Muscle layer of colon (tissue), 2 donors: ENCODE results near the gene DCDC2.
"Not testable (repeated sequence)": the region's sequence is repeated elsewhere in the genome, so short reads cannot be mapped to it uniquely, and the experiment has no call there.

ENCODE experiments used
- H3K27ac ChIP-seq: one replicate; pipeline ENCODE4 v1.7.0; 2013; ENCODE audit warnings: low read depth, mild to moderate bottlenecking, low read length, moderate library complexity
- H3K27me3 ChIP-seq, 2 donors: one replicate each; pipeline ENCODE4 v1.7.0; 2013; ENCODE audit warnings: low read length in 2 of 2, mild to moderate bottlenecking in 2 of 2; ENCODE audit not compliant: insufficient read depth in 2 of 2, control insufficient read depth in 1 of 2
- H3K36me3 ChIP-seq: one replicate; pipeline ENCODE4 v1.7.0; 2013; ENCODE audit warnings: mild to moderate bottlenecking, low read length; ENCODE audit not compliant: insufficient read depth
- H3K4me1 ChIP-seq: one replicate; pipeline ENCODE4 v1.7.0; 2013; ENCODE audit warnings: mild to moderate bottlenecking, low read length; ENCODE audit not compliant: insufficient read depth
- H3K4me3 ChIP-seq, 2 donors: one replicate each; pipeline ENCODE4 v1.7.0; 2013; ENCODE audit warnings: low read length in 2 of 2, low read depth in 1 of 2, mild to moderate bottlenecking in 1 of 2, moderate library complexity in 1 of 2
- H3K9ac ChIP-seq: one replicate; pipeline ENCODE4 v1.7.0; 2013; ENCODE audit warnings: low read length
- H3K9me3 ChIP-seq: one replicate; pipeline ENCODE4 v1.7.0; 2013; ENCODE audit warnings: mild to moderate bottlenecking, low read length
- donor health status: abdominal sarcoma.
- donor health status: Adenocarcinoma of cecum.

The DCDC2 gene

DNA sequence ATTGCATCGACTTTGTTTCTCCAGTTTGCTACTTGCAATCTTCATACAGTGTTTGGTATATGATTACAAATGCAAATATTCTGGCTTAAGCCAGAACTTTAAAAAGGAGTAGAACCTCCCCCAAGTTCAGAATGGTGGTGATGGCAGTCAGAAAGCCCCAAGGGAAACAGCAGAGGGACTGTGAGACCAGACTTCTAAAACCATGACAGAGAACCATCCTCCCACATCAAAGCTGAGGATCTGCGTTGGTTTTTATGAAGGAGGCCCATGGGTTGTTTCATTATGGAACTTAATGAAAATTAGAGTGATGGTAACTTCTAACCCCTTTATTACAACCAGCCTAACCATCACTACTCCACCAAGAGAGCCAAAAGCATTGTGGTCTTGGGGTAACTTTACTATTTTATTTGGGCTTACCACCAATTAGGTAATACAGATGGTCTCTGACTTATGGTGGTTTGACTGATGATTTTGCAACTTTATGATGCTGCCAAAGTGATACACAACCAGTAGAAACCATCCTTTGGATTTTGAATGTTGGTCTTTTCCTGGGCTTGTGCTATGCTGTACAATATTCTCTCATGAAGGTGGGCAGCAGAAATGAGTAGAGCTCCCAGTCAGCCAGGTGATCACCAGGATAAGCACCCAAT is 34.0 kb upstream of the DCDC2 start:
- Histone ChIP-seq H3K36me3 (no peaks in the 10 kb centered on the region), H3K9ac (no peak overlapping the region), H3K9me3 (no peaks in the 10 kb centered on the region), H3K4me1 (no peaks in the 10 kb centered on the region), H3K27ac (no peak overlapping the region), H3K27me3 (no peaks in the 10 kb centered on the region), H3K4me3 (no peak overlapping the region)

DNA sequence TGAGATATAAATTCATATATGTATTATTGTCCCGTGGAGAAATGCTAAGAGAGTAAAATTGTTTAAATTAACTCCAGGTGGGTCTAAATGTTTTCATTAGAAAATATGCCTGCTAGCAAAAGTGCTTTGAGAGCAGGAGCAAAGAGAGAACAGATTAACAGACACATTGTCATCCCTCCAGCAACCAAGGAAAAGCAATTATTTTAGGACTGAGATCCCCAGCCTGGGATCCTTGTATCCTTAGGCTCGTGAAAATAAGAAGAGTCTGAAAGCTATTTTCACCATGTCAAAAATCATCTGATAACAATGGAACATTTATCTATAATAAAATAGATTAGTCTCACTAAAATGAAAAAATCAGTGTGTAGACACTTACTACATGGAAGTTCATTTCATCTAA is 33.3 kb upstream of the DCDC2 start:
- H3K36me3 ChIP-seq = no peaks in the 10 kb centered on the region
- no peaks in the 10 kb centered on the region for H3K27me3 ChIP-seq
- no peak overlapping the region for H3K9ac ChIP-seq
- no peak overlapping the region for H3K4me3 ChIP-seq
- no peaks in the 10 kb centered on the region for H3K9me3 ChIP-seq
- no peaks in the 10 kb centered on the region for H3K4me1 ChIP-seq
- H3K27ac ChIP-seq = no peak overlapping the region

DNA sequence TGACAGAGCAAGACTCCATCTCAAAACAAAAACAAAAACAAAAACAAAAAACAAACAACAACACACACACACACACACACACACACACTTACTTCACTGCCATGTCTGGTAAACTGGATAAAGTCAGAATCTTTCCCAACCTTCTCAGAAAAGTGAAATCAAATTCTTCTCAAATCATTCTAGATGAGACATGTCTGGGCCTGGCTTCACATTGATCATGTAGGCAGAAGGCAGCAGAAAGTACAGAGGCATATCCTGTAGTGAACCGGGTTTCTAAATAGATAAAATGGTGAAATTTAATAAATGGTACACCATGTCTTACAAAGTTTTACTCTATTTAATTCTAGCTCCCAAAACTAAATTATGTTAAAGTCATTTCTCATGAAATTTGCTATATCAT is 30.0 kb upstream of the DCDC2 start:
- Histone ChIP-seq H3K9me3 (no peaks in the 10 kb centered on the region), H3K4me3 (no peak overlapping the region), H3K36me3 (no peaks in the 10 kb centered on the region), H3K4me1 (no peaks in the 10 kb centered on the region), H3K27ac (no peak overlapping the region), H3K27me3 (no peaks in the 10 kb centered on the region), H3K9ac (no peak overlapping the region)

DNA sequence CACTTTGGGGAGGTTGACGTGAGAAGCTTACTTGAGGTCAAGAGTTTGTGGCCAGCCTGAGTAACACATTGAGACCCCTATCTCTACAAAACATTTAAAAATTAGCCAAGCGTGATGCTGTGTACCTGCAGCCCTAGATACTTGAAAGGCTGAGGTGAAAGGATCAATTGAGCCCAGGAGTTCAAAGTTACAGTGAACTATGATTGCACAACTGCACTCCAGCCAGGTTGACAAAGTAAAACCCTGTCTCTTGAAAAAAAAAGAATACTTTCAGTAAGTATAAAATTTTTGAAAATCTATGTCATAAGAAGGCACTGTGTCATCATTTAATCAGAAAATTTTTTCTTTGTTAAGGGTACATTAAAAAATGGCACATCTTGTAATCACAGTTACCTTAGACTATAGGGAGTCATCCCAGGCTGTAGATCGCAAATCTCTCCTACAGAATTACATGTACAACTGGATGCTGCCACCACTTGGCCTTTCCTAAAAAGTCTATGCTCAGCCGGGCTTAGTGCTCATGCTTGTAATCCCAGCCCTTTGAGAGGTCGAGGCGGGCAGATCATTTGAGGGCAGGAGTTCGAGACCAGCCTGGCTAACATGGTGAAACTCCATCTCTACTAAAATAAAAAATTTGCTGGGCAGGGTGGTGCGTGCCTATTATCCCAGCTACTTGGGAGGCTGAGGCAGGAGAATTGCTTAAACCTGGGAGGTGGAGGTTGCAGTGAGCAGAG is 27.8 kb upstream of the DCDC2 start:
- H3K36me3 ChIP-seq = no peaks in the 10 kb centered on the region
- H3K4me3 ChIP-seq = no peak overlapping the region
- no peaks in the 10 kb centered on the region for H3K9me3 ChIP-seq
- no peak overlapping the region for H3K27ac ChIP-seq
- no peaks in the 10 kb centered on the region for H3K27me3 ChIP-seq
- no peaks in the 10 kb centered on the region for H3K4me1 ChIP-seq
- no peak overlapping the region for H3K9ac ChIP-seq

DNA sequence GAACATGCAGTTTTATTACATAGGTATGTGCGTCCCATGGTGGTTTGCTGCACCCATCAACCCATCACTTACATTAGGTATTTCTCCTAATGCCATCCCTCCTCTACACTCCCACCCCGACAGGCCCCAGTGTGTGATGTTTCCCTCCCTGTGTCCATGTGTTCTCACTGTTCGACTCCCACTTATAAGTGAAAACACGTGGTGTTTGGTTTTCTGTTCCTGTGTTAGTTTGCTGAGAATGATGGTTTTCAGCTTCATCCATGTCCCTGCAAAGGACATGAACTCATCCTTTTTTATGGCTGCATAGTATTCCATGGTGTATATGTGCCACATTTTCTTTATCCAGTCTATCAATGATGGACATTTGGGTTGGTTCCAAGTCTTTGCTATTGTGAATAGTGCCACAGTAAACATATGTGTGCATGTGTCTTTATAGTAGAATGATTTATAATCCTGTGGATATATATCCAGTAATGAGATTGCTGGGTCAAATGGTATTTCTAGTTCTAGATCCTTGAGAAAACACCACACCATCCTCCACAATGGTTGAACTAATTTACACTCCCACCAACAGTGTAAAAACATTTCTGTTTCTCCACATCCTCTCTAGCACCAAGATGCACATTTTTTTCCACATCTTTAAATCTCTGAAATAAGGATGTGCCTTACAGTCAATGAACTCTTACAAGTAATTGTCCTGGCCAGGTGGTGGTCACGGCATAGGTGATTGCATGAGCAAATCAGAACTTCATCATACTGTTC is 26.7 kb upstream of the DCDC2 start:
- H3K9me3 ChIP-seq, H3K4me3 ChIP-seq, H3K4me1 ChIP-seq, H3K36me3 ChIP-seq, H3K27me3 ChIP-seq, H3K27ac ChIP-seq, H3K9ac ChIP-seq: not testable (repeated sequence)

DNA sequence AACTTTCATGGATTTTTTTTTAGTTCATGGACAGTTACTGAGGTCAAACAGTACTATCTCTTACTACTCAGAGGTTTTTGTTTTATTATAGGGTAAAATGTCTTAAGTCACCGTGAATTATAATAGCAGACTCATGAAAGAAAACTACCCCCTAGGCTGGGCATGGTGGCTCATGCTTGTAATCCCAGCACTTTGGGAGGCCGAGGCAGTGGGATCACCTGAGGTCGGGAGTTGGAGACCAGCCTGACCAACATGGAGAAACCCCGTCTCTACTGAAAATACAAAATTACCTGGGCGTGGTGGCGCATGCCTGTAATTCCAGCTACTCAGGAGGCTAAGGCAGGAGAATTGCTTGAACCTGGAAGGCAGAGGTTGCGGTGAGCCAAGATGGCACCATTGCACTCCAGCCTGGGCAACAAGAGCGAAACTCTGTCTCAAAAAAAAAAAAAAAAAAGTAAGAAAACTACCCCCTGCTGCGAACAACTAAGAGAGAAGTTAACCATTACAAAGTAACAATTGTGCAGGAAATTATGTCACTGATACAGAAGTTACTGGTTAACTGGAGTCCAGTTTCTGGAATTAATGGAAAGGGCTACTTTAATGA is 25.1 kb upstream of the DCDC2 start:
- not testable (repeated sequence) for H3K9ac ChIP-seq, H3K36me3 ChIP-seq, H3K27me3 ChIP-seq, H3K4me3 ChIP-seq, H3K9me3 ChIP-seq, H3K27ac ChIP-seq, H3K4me1 ChIP-seq

DNA sequence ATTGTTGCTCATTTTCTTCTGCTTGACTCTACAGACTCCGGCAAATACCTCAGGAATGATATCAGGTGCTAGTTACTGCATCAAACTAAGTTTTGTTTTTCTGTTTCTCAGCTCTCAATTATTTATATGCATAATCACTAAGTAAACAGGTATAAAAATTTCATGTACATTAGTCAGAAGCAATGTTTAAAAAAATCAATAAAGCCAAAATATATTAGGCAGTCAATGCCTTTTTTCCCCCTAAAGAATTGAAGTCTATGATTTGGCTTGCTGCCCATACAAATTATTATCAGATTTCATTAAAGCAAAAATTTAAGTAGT is 24.3 kb upstream of the DCDC2 start:
- no peak overlapping the region for H3K27ac ChIP-seq
- H3K27me3 ChIP-seq = no peaks in the 10 kb centered on the region
- H3K9ac ChIP-seq = no peak overlapping the region
- H3K9me3 ChIP-seq = no peaks in the 10 kb centered on the region
- no peaks in the 10 kb centered on the region for H3K36me3 ChIP-seq
- H3K4me1 ChIP-seq = no peaks in the 10 kb centered on the region
- H3K4me3 ChIP-seq = no peak overlapping the region

DNA sequence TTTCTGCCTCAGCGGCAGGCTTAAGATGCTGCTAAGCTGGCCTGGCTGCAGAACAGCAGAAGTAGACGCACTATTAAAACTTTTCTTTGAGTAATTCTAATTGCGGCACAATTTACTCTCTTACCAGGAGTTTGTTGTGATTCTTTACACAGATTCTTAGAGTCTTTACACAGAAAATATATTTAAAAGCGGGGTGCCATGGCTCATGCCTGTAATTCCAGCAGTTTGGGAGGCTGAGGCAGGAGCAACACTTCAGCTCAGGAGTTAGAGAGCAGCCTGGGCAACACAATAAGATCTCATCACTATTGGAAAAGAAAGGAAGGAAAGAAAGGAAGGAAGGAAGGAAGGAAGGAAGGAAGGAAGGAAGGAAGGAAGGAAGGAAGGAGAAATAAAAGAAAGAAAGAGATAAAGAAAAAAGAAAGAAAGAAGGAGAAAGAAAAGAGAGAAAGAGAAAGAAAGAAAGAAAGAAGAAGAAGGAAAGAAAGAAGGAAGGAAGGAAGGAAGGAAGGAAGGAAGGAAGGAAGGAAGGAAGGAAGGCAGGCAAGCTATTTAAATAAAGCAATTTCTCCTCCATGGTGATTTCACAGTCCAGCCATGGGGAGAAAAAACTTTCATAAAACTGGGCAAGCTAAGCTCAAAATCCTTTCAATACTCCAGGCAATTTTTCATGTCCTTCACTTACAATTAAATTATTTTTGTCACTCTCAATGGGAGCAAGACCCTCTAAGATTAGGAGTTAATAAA is 23.8 kb upstream of the DCDC2 start:
- Histone ChIP-seq H3K4me3 (no peak overlapping the region), H3K27me3 (no peaks in the 10 kb centered on the region), H3K9ac (no peak overlapping the region), H3K4me1 (no peaks in the 10 kb centered on the region), H3K27ac (no peak overlapping the region), H3K9me3 (no peaks in the 10 kb centered on the region), H3K36me3 (no peaks in the 10 kb centered on the region)

DNA sequence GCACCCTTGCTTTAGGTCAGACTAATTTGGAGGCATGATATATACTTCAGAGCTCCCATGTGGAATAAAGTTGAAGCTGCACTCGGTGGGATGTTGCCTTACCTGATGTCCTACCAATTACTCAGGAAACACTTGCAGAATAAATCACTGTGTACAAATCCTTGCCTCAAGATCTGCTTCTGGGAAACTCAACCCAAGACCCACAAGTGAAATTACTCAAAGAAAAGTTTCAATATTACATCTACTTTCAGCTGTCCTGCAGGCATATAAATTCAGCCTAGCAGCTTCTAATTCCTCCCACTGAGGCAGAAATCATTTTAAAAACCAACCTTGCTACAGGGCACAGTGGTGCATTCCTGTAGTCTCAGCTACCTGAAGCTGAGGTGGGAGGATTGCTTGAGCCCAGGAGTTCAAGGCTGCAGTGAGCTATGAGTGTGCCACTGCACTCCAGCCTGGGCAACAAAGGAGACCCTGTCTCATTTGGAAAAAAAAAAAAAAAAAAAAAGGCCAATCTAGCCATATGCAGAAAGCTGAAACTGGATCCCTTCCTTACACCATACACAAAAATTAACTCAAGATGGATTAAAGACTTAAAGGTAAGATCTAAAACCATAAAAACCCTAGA is 20.7 kb upstream of the DCDC2 start:
- H3K4me3 ChIP-seq = no peak overlapping the region
- no peak overlapping the region for H3K9ac ChIP-seq
- H3K4me1 ChIP-seq = no peaks in the 10 kb centered on the region
- no peaks in the 10 kb centered on the region for H3K27me3 ChIP-seq
- no peaks in the 10 kb centered on the region for H3K36me3 ChIP-seq
- H3K9me3 ChIP-seq = no peaks in the 10 kb centered on the region
- H3K27ac ChIP-seq = no peak overlapping the region

DNA sequence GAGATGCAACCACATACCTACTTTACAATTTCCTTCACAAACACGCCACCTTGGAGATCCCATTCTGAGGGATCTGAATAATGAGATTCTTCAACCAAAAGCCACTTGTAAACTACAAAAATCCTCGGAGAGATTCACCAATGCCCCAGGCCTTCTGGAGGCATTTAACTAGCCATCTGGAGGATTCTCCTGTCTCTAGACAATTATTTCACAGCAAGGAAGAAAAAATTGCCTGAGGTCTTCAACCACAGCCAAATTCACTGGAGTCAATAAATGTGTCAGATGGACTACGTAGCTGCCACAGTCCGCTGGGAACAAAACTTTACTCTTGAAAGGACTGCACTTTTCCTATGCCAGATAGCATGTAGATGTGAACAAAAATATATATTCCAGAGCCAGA is 19.0 kb upstream of the DCDC2 start:
- H3K27ac ChIP-seq = no peak overlapping the region
- no peak overlapping the region for H3K4me3 ChIP-seq

DNA sequence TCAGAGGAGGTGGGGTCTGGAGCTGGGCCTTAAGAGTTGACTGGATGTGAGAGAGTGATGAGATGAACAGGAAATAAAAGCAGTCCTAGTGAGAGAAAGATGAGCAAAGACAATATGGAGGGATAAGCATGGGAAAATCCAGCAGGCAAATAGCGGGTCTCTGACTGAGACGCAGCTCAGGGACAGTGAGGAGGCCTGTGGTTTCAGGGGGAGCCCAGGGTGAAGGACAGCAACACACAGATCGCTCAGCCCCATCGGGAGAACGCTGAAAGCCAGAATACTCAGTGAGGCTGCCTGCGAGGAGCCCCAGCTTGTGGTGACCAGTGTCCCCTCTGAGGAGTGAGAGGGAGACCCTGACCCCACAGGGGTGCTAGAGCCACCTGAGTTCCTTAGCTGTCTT is 16.8 kb upstream of the DCDC2 start:
- Histone ChIP-seq H3K27me3 (no peaks in the 10 kb centered on the region), H3K9ac (no peak overlapping the region), H3K4me3 (no peak overlapping the region), H3K4me1 (no peaks in the 10 kb centered on the region), H3K27ac (no peak overlapping the region), H3K36me3 (no peaks in the 10 kb centered on the region), H3K9me3 (no peaks in the 10 kb centered on the region)

More for the DNA sequence above, 19.0 kb upstream of the DCDC2 start:
- Histone ChIP-seq H3K36me3 (no peaks in the 10 kb centered on the region), H3K27me3 (no peaks in the 10 kb centered on the region), H3K9me3 (no peaks in the 10 kb centered on the region), H3K4me1 (no peaks in the 10 kb centered on the region), H3K9ac (no peak overlapping the region)
